K562 (cell line): Measurements from ENCODE around the gene POLR1C. TPM values are rescaled to one million over a fixed set of nuclear protein-coding genes. Genes with fewer than 3 reads are reported as not detected.
A peak's percentile ranks its signal among the peaks of the same experiment; 100 is the strongest.

ENCODE experiments used
- ATAC-seq: fragments of 200-7000 bp; cut with Tn5 transposase; 3 replicates; pipeline ENCODE4 v1.9.1; 2020; ENCODE audit warnings: moderate library complexity
- BruUV-seq: library from RNA; stranded (reverse); fragments of 400-500 nt; replicated peaks from 2 replicates; lab custom pipeline; 2021; lab: Mats Ljungman, UMichigan
- CTCF ChIA-PET: fragments of 300-600 bp; formaldehyde crosslinking; extraction: SDS; loops from one replicate; lab custom pipeline; 2021; ENCODE audit warnings: low intra/inter-chr PET ratio; lab: Yijun Ruan, JAX
- POLR2A ChIA-PET: fragments of 300-600, 350-650 bp; sonication (Branson Sonifier 250); formaldehyde crosslinking; extraction: SDS; loops from one replicate; lab custom pipeline; 2021; ENCODE audit warnings: antibody characterized with exemption, inconsistent platforms; lab: Yijun Ruan, JAX
- DNase-seq, 4 experiments: peaks; one replicate each; pipeline versions ENCODE4 v3.0.0 to v3.0.0-alpha.2; 2011 to 2018; ENCODE audit warnings: low spot score in 3 of 4, mixed read lengths in 3 of 4; ENCODE audit errors: extremely low read depth in 1 of 4
- FAIRE-seq: peaks from 2 replicates; lab custom pipeline; 2011; peaks lifted over from hg19 to GRCh38; lab: Jason Lieb, UNC
- H2AFZ ChIP-seq: 2 replicates; pipeline ENCODE4 v1.6.0; 2011; ENCODE audit warnings: low read depth, low read length, control low read depth, inconsistent platforms
- H3K27ac ChIP-seq: fragments of 200-600 bp; 3 replicates; pipeline ENCODE4 v1.8.0; 2011; ENCODE audit warnings: low read depth, mild to moderate bottlenecking, control low read depth, inconsistent platforms, low read length, moderate library complexity, mixed read lengths; ENCODE audit errors: extremely low read depth
- H3K27me3 ChIP-seq, 2 experiments: fragments of 300-600 bp in 1 of 2; 2 replicates in 1 of 2; 3 replicates in 1 of 2; pipeline versions ENCODE4 v1.6.0 to v1.8.0; 2011; ENCODE audit warnings: inconsistent platforms in 2 of 2, low read length in 2 of 2, mild to moderate bottlenecking in 1 of 2, mixed read lengths in 1 of 2, moderate library complexity in 1 of 2; ENCODE audit not compliant: control insufficient read depth in 2 of 2, insufficient read depth in 2 of 2
- H3K36me3 ChIP-seq: fragments of 300-600 bp; 3 replicates; pipeline ENCODE4 v1.8.0; 2011; ENCODE audit warnings: mild to moderate bottlenecking, low read length, inconsistent platforms; ENCODE audit not compliant: control insufficient read depth, insufficient read depth
- H3K4me1 ChIP-seq, 2 experiments: fragments of 200-600 bp in 1 of 2; replicated peaks in 1 of 2; 2 replicates in 1 of 2; 3 replicates in 1 of 2; pipeline versions ENCODE4 v1.5.1 to v1.8.0; 2011; ENCODE audit warnings: inconsistent platforms in 2 of 2, low read length in 2 of 2, mild to moderate bottlenecking in 1 of 2, mixed read lengths in 1 of 2, moderate library complexity in 1 of 2; ENCODE audit not compliant: control insufficient read depth in 2 of 2, insufficient read depth in 2 of 2
- H3K4me2 ChIP-seq: 2 replicates; pipeline ENCODE4 v1.6.1; 2011; ENCODE audit warnings: low read length, control low read depth, inconsistent platforms, mixed read lengths; ENCODE audit not compliant: insufficient read depth
- H3K4me3 ChIP-seq: fragments of 200-600 bp; sonication (generic), shearing (Covaris generic); 2 replicates; pipeline ENCODE4 v1.5.1; 2016; ENCODE audit warnings: control low read depth, inconsistent platforms
- H3K79me2 ChIP-seq: fragments of 200-600 bp; 3 replicates; pipeline ENCODE4 v1.8.0; 2011; ENCODE audit warnings: low read length, inconsistent platforms; ENCODE audit not compliant: control insufficient read depth, insufficient read depth
- H3K9ac ChIP-seq, 2 experiments: 2 replicates each; pipeline versions ENCODE4 v1.6.0 to v1.6.1; 2011; ENCODE audit warnings: low read depth in 2 of 2, low read length in 2 of 2, control low read depth in 1 of 2, inconsistent platforms in 1 of 2, mild to moderate bottlenecking in 1 of 2, mixed read lengths in 1 of 2; ENCODE audit not compliant: insufficient read depth in 1 of 2
- H3K9me1 ChIP-seq: one replicate; pipeline ENCODE4 v1.6.0; 2011; ENCODE audit warnings: inconsistent platforms, mild to moderate bottlenecking, low read length, moderate library complexity; ENCODE audit not compliant: control insufficient read depth, insufficient read depth
- H3K9me3 ChIP-seq: replicated peaks from 2 replicates; pipeline ENCODE4 v1.5.1; 2011; ENCODE audit warnings: low read depth, low read length, inconsistent platforms; ENCODE audit not compliant: control insufficient read depth, insufficient read depth
- H4K20me1 ChIP-seq: replicated peaks from 2 replicates; pipeline ENCODE4 v1.6.1; 2011; ENCODE audit warnings: low read length, inconsistent platforms, mixed read lengths; ENCODE audit not compliant: control insufficient read depth, insufficient read depth
- AFF4 ChIP-seq: sonication (generic); formaldehyde crosslinking; IDR thresholded peaks from 2 replicates; pipeline ENCODE4 v1.8.0; 2023; ENCODE audit warnings: mild to moderate bottlenecking, missing genetic modification reagents
- ARID3A ChIP-seq: IDR thresholded peaks from 2 replicates; pipeline ENCODE4 v1.6.1; 2012; ENCODE audit warnings: low read depth, low read length, improper control_type of control experiment, borderline replicate concordance
- HCFC1 ChIP-seq: IDR thresholded peaks from 2 replicates; pipeline ENCODE4 v1.6.1; 2012; ENCODE audit warnings: low read depth, low read length, improper control_type of control experiment
- RBFOX2 ChIP-seq: fragments of 200-400 bp; formaldehyde crosslinking; IDR thresholded peaks from 2 replicates; pipeline ENCODE4 v1.6.1; 2017; ENCODE audit warnings: low read depth, mild to moderate bottlenecking, low read length, moderate library complexity
- RBM17 ChIP-seq: fragments of 200-400 bp; formaldehyde crosslinking; IDR thresholded peaks from 2 replicates; pipeline ENCODE4 v1.6.1; 2017; ENCODE audit warnings: low read depth, mild to moderate bottlenecking, low read length, borderline replicate concordance
- RBM25 ChIP-seq: fragments of 200-400 bp; formaldehyde crosslinking; IDR thresholded peaks from 2 replicates; pipeline ENCODE4 v1.6.1; 2018; ENCODE audit warnings: low read length, low read depth, moderate library complexity; ENCODE audit not compliant: severe bottlenecking
- SRSF9 ChIP-seq: fragments of 200-400 bp; formaldehyde crosslinking; IDR thresholded peaks from 2 replicates; pipeline ENCODE4 v1.6.1; 2017; ENCODE audit warnings: low read depth, low read length, borderline replicate concordance
- TCF15 ChIP-seq: fragments of 250-450 bp; sonication (Bioruptor Pico); IDR thresholded peaks from 2 replicates; pipeline ENCODE4 v1.8.0; 2022; ENCODE audit warnings: moderate library complexity, mild to moderate bottlenecking, inconsistent platforms
- ZNF12 ChIP-seq: sonication (generic); formaldehyde crosslinking; IDR thresholded peaks from 2 replicates; pipeline ENCODE4 v1.4.0; 2020; ENCODE audit warnings: mild to moderate bottlenecking, missing genetic modification reagents
- ZNF121 ChIP-seq: sonication (generic); formaldehyde crosslinking; conservative IDR thresholded peaks from 2 replicates; pipeline ENCODE4 v1.8.0; 2022; ENCODE audit warnings: missing genetic modification reagents
- ZNF175 ChIP-seq: fragments of 200-800 bp; sonication (Bioruptor generic); IDR thresholded peaks from 2 replicates; pipeline ENCODE4 v1.6.1; 2016; ENCODE audit warnings: low read depth, mild to moderate bottlenecking, missing genetic modification characterization, missing compliant biosample characterization
- ZNF282 ChIP-seq: sonication (generic); formaldehyde crosslinking; IDR thresholded peaks from 2 replicates; pipeline ENCODE4 v1.8.1; 2023; ENCODE audit warnings: missing genetic modification reagents
- ZNF384 ChIP-seq: IDR thresholded peaks from 2 replicates; pipeline ENCODE4 v1.6.1; 2012; ENCODE audit warnings: low read depth, low read length, improper control_type of control experiment
- ZNF431 ChIP-seq: sonication (generic); formaldehyde crosslinking; IDR thresholded peaks from 2 replicates; pipeline ENCODE4 v1.8.0; 2022; ENCODE audit warnings: mild to moderate bottlenecking, missing genetic modification reagents
- ZNF76 ChIP-seq: fragments of 250-450 bp; sonication (Bioruptor Pico); IDR thresholded peaks from 2 replicates; pipeline ENCODE4 v1.4.0; 2020; ENCODE audit warnings: mild to moderate bottlenecking, moderate library complexity, borderline replicate concordance
- WGBS: fragments of 100-300 bp; shearing (Covaris generic); methylation state at CpG from one replicate; pipeline ENCODE4 v1.1.6; 2016; ENCODE audit warnings: low coverage, mixed read lengths; ENCODE audit not compliant: insufficient coverage; ENCODE audit errors: missing lambda C conversion rate; 5-methylcytosine and 5-hydroxymethylcytosine counted together
- in situ Hi-C: fragments of 300-500 bp; cut with MboI; formaldehyde crosslinking; loops from 4 replicates; pipeline ENCODE4 v1.15.0; 2018; ENCODE audit warnings: inconsistent platforms, mixed read lengths
- intact Hi-C: fragments of 100-400 bp; cut with micrococcal nuclease; formaldehyde crosslinking; loops from 2 replicates; pipeline ENCODE4 v1.14.2; 2022
- polyA plus RNA-seq, 8 experiments: library from polyadenylated mRNA; depleted of rRNA in 4 of 8; stranded (reverse) in 5 of 8; unstranded in 3 of 8; fragments of >200 nt; fragmentation: Nextera tagmentation in 2 of 8; fragmentation: Illumina TruSeq in 1 of 8; extraction: Ambion mirVana in 2 of 8; extraction: Trizol in 1 of 8; gene quantifications; 2 replicates each; pipeline versions ENCODE4 v1.2.1 to v1.2.3, GENCODE V29; 2011 to 2014; ENCODE audit warnings: inconsistent platforms in 1 of 8, missing spikeins in 1 of 8
- total RNA-seq, 7 experiments: library from RNA; depleted of rRNA in 6 of 7; stranded (reverse); fragments of >200 nt in 6 of 7; fragmentation: Illumina TruSeq in 2 of 7; extraction: Trizol in 2 of 7; gene quantifications; 2 replicates each; pipeline versions ENCODE4 v1.2.1 to v1.2.3, GENCODE V29; 2011 to 2021; ENCODE audit warnings: low replicate concordance in 1 of 7
- TF ChIP-seq, protein P1 (sequence below): fragments of 250-450 bp; sonication (Bioruptor Pico); IDR thresholded peaks from 2 replicates; pipeline ENCODE4 v1.4.0; 2020; ENCODE audit warnings: mild to moderate bottlenecking, moderate library complexity

The POLR1C gene
- total and polyA plus RNA-seq, 9 of the 15 experiments (the other 6 are each of a cell fraction or from before 2014, with no cell fraction given): 83.5 to 429 (median 120) TPM

DNA sequence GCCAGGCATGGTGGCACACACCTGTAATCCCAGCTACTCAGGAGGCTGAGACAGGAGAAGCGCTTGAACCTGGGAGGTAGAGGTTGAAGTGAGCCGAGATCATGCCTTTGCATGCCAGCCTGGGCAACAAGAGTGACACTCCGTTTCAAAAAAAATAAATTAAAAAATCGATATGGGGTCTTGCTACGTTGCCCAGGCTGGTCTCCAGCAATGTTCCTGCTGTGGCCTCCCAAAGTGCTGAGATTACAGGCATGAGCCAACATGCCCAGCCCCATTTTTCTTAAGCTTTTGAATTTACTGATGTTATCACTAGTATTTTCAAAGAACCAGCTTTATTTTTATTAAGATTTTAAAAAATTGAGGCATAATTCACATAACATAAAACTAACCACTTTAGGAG lies 23.6 kb downstream of the POLR1C start:
- Histone ChIP-seq H4K20me1 (no peaks in the 10 kb centered on the region), H3K27ac (no peak overlapping the region), H3K9ac (no peak overlapping the region), H3K79me2 (0 out of 3 replicates have a peak, but pooled peaks cover 2% of the 10 kb centered on the region), H3K27me3 (no peaks in the 10 kb centered on the region), H3K9me3 (no peaks in the 10 kb centered on the region), H3K4me1 (no peaks in the 10 kb centered on the region), H3K36me3 (peaks cover 87% of the 10 kb centered on the region), H3K4me3 (no peak overlapping the region), H3K4me2 (no peak overlapping the region), H2AFZ (no peak overlapping the region), H3K9me1 (no peaks in the 10 kb centered on the region)
- ATAC-seq (no peak), FAIRE-seq (no peak), DNase-seq (no peak)
- POLR2A ChIA-PET: interaction anchor here (0.6 to 1.9 kb wide), 3 partner anchors 15 to 79 kb away, joined by 3 to 6 read pairs (median 4); no protein-coding TSS in a partner anchor
- 98% methylated on average over 5 of the region's 5 CpGs for WGBS
- BruUV-seq: no TSS peak
- intact Hi-C loops: no loop called here
- CTCF ChIA-PET: no interaction called here
- in situ Hi-C loops: no loop called here
- TF ChIP-seq TCF15 (no peak), HCFC1 (no peak), RBM25 (peak; percentile 79), ZNF175 (CRISPR knock-in tag) (no peak), ZNF431 (CRISPR knock-in tag) (no peak), ZNF282 (CRISPR knock-in tag) (no peak), RBM17 (no peak), ZNF121 (CRISPR knock-in tag) (peak; percentile 91), SRSF9 (no peak), ZNF12 (CRISPR knock-in tag) (no peak), RBFOX2 (0 out of 2 replicates have a peak, but pooled peaks have one; percentile 28), AFF4 (CRISPR knock-in tag) (no peak), ARID3A (no peak), ZNF384 (no peak), ZNF76 (no peak)
- TF ChIP-seq, protein P1, sequence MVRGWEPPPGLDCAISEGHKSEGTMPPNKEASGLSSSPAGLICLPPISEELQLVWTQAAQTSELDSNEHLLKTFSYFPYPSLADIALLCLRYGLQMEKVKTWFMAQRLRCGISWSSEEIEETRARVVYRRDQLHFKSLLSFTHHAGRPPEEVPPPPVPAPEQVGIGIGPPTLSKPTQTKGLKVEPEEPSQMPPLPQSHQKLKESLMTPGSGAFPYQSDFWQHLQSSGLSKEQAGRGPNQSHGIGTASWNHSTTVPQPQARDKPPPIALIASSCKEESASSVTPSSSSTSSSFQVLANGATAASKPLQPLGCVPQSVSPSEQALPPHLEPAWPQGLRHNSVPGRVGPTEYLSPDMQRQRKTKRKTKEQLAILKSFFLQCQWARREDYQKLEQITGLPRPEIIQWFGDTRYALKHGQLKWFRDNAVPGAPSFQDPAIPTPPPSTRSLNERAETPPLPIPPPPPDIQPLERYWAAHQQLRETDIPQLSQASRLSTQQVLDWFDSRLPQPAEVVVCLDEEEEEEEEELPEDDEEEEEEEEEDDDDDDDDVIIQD (CRISPR knock-in tag): no peak
